ENCODE measurements around the gene BTF3. TPM values are rescaled to one million over a fixed set of nuclear protein-coding genes. Genes with fewer than 3 reads are reported as not detected.

The BTF3 gene
- total and polyA plus RNA-seq, 2 of the 8 experiments (the other 6 are each of a cell fraction or from before 2014, with no cell fraction given): 396 to 754 TPM

- TF ChIP-seq USF2 (IDR thresholded peaks at IDR 0.05; ENCODE audit: low read length): peak; percentile 42; the same call in 1 of the 2 replicates
- TF ChIP-seq SIX5 (IDR thresholded peaks at IDR 0.05; ENCODE audit: low read depth, low read length): no peak
- peak in 1 of 2 experiments; percentile 93; a peak in 2 of 4 replicates for TF ChIP-seq SIN3A (conservative IDR thresholded peaks at IDR 0.05 in 1 of 2, IDR thresholded peaks at IDR 0.05 in 1 of 2; ENCODE audit: low read depth in 1 of 2, low read length in 2 of 2)
- no peak for TF ChIP-seq RFX5 (IDR thresholded peaks at IDR 0.05; ENCODE audit: borderline replicate concordance, low read depth, low read length)
- TF ChIP-seq KDM5A (IDR thresholded peaks at IDR 0.05; ENCODE audit: low read length): no peak
- TF ChIP-seq FOSL1 (IDR thresholded peaks at IDR 0.05; ENCODE audit: insufficient read depth, low read depth, low read length): no peak
Measured at GRCh38 chr5:73454379-73455036, 43.7 kb upstream of the BTF3 start (continued).
